Endothelial cell (in vitro differentiated cells): ENCODE results near the gene DNAL4. TPM values are rescaled to one million over a fixed set of nuclear protein-coding genes. Genes with fewer than 3 reads are reported as not detected.

Source experiments
- DNase-seq: peaks from one replicate; pipeline ENCODE4 v3.0.0; 2021; ENCODE audit warnings: low spot score
- H3K27ac Mint-ChIP-seq: one replicate; pipeline ENCODE4 v1.8.0; 2021; ENCODE audit warnings: mixed read lengths, inconsistent platforms; ENCODE audit not compliant: unreplicated experiment
- H3K27me3 Mint-ChIP-seq: one replicate; pipeline ENCODE4 v1.8.0; 2021; ENCODE audit warnings: mild to moderate bottlenecking, moderate library complexity, mixed read lengths, inconsistent platforms; ENCODE audit not compliant: unreplicated experiment
- H3K36me3 Mint-ChIP-seq: one replicate; pipeline ENCODE4 v1.8.0; 2021; ENCODE audit warnings: mild to moderate bottlenecking, low read depth, mixed read lengths, inconsistent platforms; ENCODE audit not compliant: unreplicated experiment
- H3K4me1 Mint-ChIP-seq: one replicate; pipeline ENCODE4 v1.8.0; 2021; ENCODE audit warnings: mild to moderate bottlenecking, mixed read lengths, inconsistent platforms; ENCODE audit not compliant: unreplicated experiment
- H3K4me3 Mint-ChIP-seq: one replicate; pipeline ENCODE4 v1.8.0; 2021; ENCODE audit warnings: mild to moderate bottlenecking, mixed read lengths, inconsistent platforms; ENCODE audit not compliant: unreplicated experiment
- H3K9me3 Mint-ChIP-seq: one replicate; pipeline ENCODE4 v1.8.0; 2021; ENCODE audit warnings: mixed read lengths, inconsistent platforms; ENCODE audit not compliant: unreplicated experiment
- CTCF ChIP-seq: fragments of 200-600 bp; sonication (generic); IDR thresholded peaks from one replicate; pipeline ENCODE4 v1.5.0; 2021; ENCODE audit warnings: antibody characterized with exemption; ENCODE audit not compliant: unreplicated experiment
- total RNA-seq: library from RNA; stranded (reverse); fragmentation: NEBNext Ultra II Directional; extraction: Animal tissue kit (Norgen Biotek cat#: 25700); gene quantifications from one replicate; pipeline ENCODE4 v1.2.1, GENCODE V29; 2021; ENCODE audit not compliant: unreplicated experiment

DNAL4 gene
- total RNA-seq, 1 donor from 2014 or later = 20.2 TPM

GRCh38 chr22:38831166-38831945 is 37.4 kb upstream of the DNAL4 start:
- Mint-ChIP-seq H3K27me3 (peaks cover 7% of the 10 kb centered on the region), H3K4me1 (no peaks in the 10 kb centered on the region), H3K27ac (no peak overlapping the region), H3K4me3 (no peak overlapping the region), H3K36me3 (no peaks in the 10 kb centered on the region), H3K9me3 (no peaks in the 10 kb centered on the region)
- no peak for DNase-seq
- TF ChIP-seq CTCF = no peak

- Mint-ChIP-seq H3K9me3 (no peaks in the 10 kb centered on the region), H3K4me3 (no peak overlapping the region), H3K36me3 (no peaks in the 10 kb centered on the region), H3K27me3 (peaks cover 7% of the 10 kb centered on the region), H3K4me1 (no peaks in the 10 kb centered on the region), H3K27ac (no peak overlapping the region)
- no peak for DNase-seq
- TF ChIP-seq CTCF = no peak
These were observed 36.8 kb upstream of the DNAL4 start for GRCh38 chr22:38830845-38831108.

- Mint-ChIP-seq H3K36me3 (no peaks in the 10 kb centered on the region), H3K9me3 (no peaks in the 10 kb centered on the region), H3K27me3 (peaks cover 7% of the 10 kb centered on the region), H3K27ac (no peak overlapping the region), H3K4me1 (no peaks in the 10 kb centered on the region), H3K4me3 (no peak overlapping the region)
- TF ChIP-seq CTCF = no peak
- no peak for DNase-seq
These were observed 36.3 kb upstream of the DNAL4 start for GRCh38 chr22:38830026-38830844.

GRCh38 chr22:38829485-38829884 is 35.5 kb upstream of the DNAL4 start:
- Mint-ChIP-seq H3K4me3 (no peak overlapping the region), H3K4me1 (no peaks in the 10 kb centered on the region), H3K9me3 (no peaks in the 10 kb centered on the region), H3K36me3 (no peaks in the 10 kb centered on the region), H3K27ac (no peak overlapping the region), H3K27me3 (peaks cover 8% of the 10 kb centered on the region)
- DNase-seq = no peak
- TF ChIP-seq CTCF = no peak

- DNase-seq = no peak
- H3K27ac Mint-ChIP-seq = no peak overlapping the region
- H3K4me1 Mint-ChIP-seq = no peaks in the 10 kb centered on the region
- TF ChIP-seq CTCF = no peak
- no peak overlapping the region for H3K4me3 Mint-ChIP-seq
- H3K9me3 Mint-ChIP-seq = no peaks in the 10 kb centered on the region
- H3K27me3 Mint-ChIP-seq = peaks cover 10% of the 10 kb centered on the region
- no peaks in the 10 kb centered on the region for H3K36me3 Mint-ChIP-seq
These were observed 34.8 kb upstream of the DNAL4 start for GRCh38 chr22:38828616-38829205.
